COLO668 (cell line): Measurements from ENCODE around the gene DDIAS.
"Not testable (repeated sequence)": the region's sequence is repeated elsewhere in the genome, so short reads cannot be mapped to it uniquely, and the experiment has no call there.

Experiments used
- DNase-seq: peaks from one replicate; lab custom pipeline; 2025; ENCODE audit not compliant: unreplicated experiment; lab: John Stamatoyannopoulos, UW

DDIAS gene

DNA sequence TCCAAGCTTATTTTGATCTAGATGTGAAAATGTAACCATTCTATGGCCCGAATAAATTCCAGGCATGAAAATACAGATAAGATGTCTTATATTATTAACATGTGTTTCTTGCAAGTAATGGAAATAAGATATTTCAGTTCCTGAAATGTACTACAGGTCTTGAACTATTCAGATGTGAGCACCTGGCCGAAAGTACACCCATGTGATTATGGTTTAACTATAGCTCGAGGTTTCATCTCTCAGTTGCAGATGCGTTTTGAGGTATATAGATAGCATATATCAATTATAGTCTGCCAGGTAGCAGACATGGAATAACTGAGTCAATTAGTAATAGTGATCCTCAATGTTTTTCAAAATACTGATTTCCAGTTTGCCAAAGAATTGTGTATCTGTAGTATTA, 68.3 kb downstream of the DDIAS start:
- no peak for DNase-seq

DNA sequence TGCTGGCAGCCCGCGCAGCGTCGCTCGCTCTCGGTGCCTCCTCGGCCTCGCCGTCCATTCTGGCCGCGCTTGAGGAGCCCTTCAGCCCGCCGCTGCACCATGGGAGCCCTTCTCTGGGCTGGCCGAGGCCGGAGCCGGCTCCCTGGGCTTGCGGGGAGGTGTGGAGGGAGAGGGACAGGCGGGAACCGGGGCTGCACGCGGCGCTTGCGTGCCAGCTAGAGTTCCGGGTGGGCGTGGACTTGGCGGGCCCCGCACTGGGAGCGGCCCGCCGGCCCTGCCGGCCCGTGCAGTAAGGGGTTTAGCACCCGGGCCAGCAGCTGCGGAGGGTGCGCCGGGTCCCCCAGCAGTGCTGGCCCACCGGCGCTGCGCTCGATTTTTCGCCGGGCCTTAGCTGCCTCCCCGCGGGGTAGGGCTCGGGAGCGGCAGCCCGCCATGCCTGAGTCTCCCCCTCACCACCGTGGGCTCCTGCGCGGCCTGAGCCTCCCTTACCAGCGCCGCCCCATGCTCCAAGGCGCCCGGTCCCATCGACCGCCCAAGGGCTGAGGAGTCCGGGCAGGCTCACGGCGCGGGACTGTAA, 69.1 kb downstream of the DDIAS start:
- not testable (repeated sequence) for DNase-seq

DNA sequence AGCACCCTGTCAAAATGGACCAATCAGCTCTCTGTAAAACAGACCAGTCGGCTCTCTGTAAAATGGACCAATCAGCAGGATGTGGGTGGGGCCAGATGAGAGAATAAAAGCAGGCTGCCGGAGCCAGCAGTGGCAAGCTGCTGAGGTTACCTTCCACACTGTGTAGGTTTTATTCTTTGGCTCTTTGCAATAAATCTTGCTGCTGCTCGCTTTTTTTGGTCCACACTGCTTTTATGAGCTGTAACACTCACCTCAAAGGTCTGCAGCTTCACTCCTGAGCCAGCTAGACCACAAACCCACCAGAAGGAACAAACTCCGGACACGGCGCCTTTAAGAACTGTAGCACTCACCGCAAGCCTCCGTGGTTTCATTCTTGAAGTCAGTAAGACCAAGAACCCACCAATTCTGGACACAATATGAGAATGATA, 70.0 kb downstream of the DDIAS start:
- DNase-seq, result not testable (repeated sequence)

DNA sequence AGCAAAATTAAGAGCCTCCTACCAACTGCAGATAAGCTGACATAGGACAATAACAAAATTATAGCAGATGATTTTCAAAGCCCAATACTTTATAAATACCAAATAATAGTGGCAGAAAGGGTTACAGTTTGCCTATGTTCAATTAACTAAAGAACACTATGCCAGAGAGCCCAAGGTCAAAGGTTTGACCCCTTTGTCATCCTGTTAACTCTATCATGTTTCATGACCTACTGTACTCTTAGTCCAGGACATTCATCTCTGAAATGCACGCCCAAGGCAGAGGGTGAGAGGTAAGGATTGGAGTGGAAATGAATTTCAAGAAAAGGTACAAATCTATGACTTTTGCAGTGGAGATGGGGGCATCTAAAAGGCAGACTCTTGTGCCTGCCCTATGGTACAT, 70.6 kb downstream of the DDIAS start:
- DNase-seq, result no peak

DNA sequence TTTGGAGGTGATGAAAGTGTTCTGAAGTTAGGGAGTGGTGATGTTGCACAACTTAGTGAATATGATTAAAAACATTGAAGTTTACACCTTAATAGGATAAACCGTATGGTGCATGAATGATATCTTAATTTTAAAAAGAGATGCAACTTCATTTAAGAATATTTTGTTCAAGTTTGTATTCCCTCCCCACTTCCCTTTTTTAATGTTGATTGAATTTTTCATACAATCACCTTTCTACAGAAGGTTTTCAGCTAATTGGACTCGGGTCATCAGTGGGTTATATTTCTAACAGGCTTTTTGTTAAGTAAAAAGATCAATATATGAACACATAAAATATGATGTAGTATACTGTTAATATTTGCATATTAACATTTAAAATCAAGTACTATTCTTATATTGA, 72.6 kb downstream of the DDIAS start:
- no peak for DNase-seq

DNA sequence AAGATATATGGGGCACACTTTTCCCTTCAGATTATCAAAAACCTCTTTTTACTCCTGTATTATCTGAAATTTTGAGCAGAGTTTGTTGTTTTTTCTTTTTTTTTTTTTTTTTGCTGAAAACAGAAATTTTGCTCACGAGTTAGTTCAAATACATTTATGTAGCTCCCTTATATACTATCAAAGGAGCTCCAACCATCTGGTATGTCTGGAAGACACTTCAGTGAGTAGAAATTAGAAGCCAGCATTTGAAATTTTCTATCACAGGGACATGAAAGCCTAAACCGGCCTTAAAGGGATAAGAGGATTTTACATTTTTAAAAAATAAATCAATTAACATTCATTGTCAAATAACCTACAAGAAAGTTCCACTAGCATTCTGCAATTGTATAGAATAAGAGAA, 73.3 kb downstream of the DDIAS start:
- no peak for DNase-seq

DNA sequence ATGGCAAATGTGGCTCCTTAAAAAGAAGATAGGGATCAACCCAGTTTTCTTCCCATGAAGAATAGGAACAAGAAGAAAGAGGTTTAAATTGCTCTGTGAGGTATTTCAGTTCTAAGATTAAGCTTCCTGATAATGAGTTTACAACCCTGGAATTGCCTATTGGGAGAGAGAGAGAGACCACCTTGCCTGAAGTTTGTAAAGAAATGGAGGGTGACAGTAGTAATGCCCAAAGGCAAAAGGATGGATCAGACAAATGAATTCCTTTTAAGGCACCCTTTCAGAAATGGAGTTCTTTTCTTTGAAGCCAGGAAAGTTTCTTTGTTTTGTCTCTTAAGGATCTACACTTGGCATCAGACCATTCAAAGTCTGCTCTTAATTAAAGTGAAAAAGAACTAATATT, 74.3 kb downstream of the DDIAS start:
- no peak for DNase-seq

DNA sequence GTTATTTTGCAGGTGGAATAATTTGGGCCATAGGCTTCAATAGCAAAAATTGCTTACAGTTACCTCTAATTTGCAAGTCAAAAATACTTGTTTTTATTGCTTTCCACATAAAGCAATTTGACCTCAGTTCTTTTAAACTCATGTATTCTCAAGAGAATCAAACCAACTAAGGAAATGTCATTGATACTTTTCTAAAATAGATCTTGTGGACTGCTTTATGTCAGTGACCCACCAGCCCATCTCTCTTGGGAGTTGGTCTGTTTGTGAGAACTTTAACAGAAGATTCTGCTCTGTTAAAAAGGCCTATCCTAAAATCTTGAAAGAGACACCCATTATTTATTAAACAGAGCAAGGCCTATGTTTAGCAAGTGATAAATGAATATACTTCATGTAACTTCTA, 75.2 kb downstream of the DDIAS start:
- no peak for DNase-seq

DNA sequence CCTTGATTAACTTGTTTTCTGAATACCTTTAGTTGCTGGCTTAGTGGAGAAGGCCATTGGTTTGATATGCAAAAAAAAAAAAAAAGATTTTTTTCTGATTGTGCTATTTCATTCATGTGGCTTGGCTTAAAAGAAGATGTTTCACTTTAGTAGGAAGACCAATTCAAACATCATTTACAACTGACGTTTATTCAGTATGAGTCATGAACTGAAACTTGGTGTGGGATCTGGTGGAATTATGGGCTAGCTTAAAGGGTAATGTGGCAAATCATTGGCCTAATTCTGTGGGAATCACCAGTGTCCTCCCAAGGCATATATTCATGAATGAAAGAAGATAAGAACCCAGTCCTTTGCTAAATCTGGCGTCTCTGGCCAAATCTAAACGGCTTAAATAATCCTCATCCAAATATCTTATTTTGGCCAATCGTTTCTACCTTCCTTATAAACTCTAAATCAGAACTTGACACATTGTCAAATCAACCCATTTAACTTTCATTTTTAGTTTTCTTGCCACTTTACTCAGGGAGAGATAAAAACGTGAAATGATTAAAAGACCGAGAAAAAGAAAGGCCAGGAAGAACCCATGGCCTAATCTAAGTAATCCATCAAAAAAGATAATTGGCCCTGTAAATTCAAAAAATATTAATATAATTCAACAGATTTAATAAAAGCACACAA, 77.0 kb downstream of the DDIAS start:
- no peak for DNase-seq

DNA sequence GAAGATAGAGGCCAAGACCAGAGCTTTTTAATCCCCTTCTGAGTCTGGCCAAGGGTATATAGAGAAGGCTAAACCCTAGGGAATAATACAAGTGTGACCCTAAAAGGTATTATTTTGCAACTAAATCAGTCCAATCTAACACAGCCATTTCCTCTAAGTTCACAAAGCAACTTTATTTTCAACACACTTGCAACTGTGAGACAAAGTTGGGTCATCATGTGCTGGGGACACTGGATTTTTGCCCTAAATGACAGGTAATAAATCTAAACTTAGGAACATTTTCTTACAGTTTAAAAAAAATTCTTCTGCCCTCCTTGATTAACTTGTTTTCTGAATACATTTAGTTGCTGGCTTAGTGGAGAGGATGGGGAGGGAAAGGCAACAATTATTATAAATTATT, 78.3 kb downstream of the DDIAS start:
- DNase-seq, result no peak

DNA sequence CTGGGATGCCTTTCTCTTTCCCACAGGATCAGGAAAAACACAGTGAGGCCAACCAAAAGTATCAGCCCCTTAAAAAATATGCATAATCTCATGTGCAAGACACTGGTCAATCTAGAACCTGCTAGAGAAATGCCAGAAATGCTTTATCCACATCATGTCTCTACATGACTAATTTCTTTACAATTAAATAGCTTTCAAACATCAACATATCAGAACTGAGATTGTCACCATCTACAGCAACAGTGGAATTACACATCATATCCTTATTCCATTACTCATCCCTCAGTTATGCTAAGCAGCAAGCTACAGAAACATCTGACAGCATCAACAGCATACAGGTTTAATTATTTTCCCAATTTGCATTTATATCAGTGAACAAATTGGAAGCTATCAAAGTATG, 78.8 kb downstream of the DDIAS start:
- DNase-seq, result no peak

DNA sequence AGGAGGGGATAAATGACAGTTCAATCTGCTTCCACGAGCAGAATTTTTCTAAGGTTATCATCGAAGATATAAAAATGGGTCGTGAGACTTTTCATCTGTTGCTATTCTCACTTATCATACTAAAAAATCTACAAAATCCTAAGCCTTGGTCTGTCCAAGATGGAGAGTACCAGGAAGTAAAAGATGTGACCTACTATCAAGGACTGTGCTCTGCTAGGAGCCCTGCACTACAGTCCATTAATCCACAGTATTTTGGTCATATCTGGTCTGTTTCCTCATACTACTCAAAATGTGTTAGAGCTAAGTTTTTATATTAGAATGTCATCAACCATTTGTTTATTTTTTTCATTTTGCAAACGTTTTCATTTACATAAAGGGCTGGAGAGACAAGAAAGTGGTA, 79.4 kb downstream of the DDIAS start:
- no peak for DNase-seq

DNA sequence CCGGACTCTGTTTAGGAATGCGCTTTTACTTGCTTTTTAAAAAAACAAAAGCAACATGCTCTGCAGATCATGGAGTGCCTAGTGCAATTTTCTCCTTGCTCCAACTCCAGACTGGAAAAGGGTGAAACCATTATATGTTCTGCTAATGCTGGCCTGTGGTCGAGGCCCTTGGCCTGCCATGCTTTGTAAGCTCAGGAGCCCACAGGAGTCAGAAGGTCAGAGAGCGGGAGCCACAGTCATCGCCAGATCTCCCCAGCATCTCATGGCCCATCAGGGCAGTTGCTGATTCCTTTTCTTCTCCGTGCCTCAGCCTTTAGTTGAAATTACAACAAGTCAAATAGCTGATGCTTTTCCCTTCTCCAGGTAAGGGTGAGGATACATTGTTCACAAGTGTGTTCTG, 80.3 kb downstream of the DDIAS start:
- no peak for DNase-seq
